Hepatocyte (in vitro differentiated cells): ENCODE results near the gene GPN2.

ENCODE experiments used
- EZH2 ChIP-seq: fragments of 200-600 bp; sonication (generic); IDR thresholded peaks from 2 replicates; pipeline ENCODE4 v1.6.1; 2016; ENCODE audit warnings: antibody characterized with exemption, mild to moderate bottlenecking, borderline replicate concordance
- TF ChIP-seq, protein P1 (sequence below): fragments of 200-600 bp; sonication (generic); IDR thresholded peaks from 2 replicates; pipeline ENCODE4 v1.5.1; 2016; ENCODE audit warnings: antibody characterized with exemption, mild to moderate bottlenecking; ENCODE audit not compliant: poor library complexity

DNA sequence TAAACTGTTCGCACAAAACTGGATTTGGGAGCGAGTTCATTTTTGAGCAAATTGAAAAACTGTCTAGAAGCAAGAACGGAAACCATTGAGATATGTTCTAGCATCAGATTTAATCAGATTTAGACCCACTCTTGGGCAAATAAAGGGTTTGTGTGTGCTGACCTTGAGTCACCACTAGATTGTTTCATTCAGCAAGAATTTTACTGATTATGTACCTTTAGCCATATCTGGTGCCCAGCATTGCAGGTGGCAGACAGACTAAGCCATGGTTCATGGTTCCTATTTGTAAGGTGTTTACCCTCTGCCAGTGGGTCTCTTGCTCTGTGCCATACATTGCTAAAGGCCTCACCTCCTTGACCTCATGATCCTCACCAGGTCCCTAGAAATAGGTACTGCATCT is 32.8 kb upstream of the GPN2 start:
- TF ChIP-seq, protein P1, sequence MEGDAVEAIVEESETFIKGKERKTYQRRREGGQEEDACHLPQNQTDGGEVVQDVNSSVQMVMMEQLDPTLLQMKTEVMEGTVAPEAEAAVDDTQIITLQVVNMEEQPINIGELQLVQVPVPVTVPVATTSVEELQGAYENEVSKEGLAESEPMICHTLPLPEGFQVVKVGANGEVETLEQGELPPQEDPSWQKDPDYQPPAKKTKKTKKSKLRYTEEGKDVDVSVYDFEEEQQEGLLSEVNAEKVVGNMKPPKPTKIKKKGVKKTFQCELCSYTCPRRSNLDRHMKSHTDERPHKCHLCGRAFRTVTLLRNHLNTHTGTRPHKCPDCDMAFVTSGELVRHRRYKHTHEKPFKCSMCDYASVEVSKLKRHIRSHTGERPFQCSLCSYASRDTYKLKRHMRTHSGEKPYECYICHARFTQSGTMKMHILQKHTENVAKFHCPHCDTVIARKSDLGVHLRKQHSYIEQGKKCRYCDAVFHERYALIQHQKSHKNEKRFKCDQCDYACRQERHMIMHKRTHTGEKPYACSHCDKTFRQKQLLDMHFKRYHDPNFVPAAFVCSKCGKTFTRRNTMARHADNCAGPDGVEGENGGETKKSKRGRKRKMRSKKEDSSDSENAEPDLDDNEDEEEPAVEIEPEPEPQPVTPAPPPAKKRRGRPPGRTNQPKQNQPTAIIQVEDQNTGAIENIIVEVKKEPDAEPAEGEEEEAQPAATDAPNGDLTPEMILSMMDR: no peak
- no peak for TF ChIP-seq EZH2
